Posterior vena cava (tissue), 2 donors: ENCODE measurements around the gene AFM. TPM values are rescaled to one million over a fixed set of nuclear protein-coding genes. Genes with fewer than 3 reads are reported as not detected.

Source experiments
- total RNA-seq, 2 donors: library from RNA; stranded (reverse); fragmentation: NEBNext Ultra II Directional; extraction: Animal tissue kit (Norgen Biotek cat#: 25700); gene quantifications; one replicate each; pipeline ENCODE4 v1.2.1, GENCODE V29; 2021
- donor health status: DM: yes; HTN: yes; CAD: no.
- donor health status: DM: yes; HTN: yes; CAD: no.

Gene AFM
- total RNA-seq, 2 donors from 2014 or later: not detected

Other genes starting within 250 kb of the AFM start
- gene ANKRD17, start 222.9 kb upstream of the AFM start, total RNA-seq: 10 to 100 TPM; 44.9 to 50.5 TPM
- 1 to 10 TPM in 1 of 2 donors, under 1 TPM in 1; 0.43 to 7.2 TPM for gene ALB, start 77.5 kb upstream of the AFM start, total RNA-seq
- gene AFP, start 45.5 kb upstream of the AFM start, total RNA-seq: not detected
- not detected for gene RASSF6, start 138.7 kb downstream of the AFM start, total RNA-seq